Liver (tissue), 9 donors: ENCODE measurements around the gene ECSCR. TPM values are rescaled to one million over a fixed set of nuclear protein-coding genes. Genes with fewer than 3 reads are reported as not detected.
A peak's percentile ranks its signal among the peaks of the same experiment; 100 is the strongest.

Experiments used
- DNase-seq: peaks from one replicate; pipeline ENCODE4 v3.0.0-alpha.2; 2017; ENCODE audit warnings: low spot score
- H3K27ac ChIP-seq, 2 donors: one replicate each; pipeline ENCODE4 v1.7.0; 2013; ENCODE audit warnings: inconsistent platforms in 2 of 2, low read length in 2 of 2, control low read depth in 1 of 2, low read depth in 1 of 2, mild to moderate bottlenecking in 1 of 2
- H3K27me3 ChIP-seq, 4 donors: one replicate each; pipeline versions ENCODE4 v1.6.1 to v1.7.0; 2013; ENCODE audit warnings: low read length in 3 of 4, inconsistent platforms in 1 of 4, mild to moderate bottlenecking in 1 of 4, moderate library complexity in 1 of 4; ENCODE audit not compliant: control insufficient read depth in 4 of 4, insufficient read depth in 4 of 4
- H3K36me3 ChIP-seq, 4 donors: one replicate each; pipeline versions ENCODE4 v1.6.1 to v1.7.0; 2013; ENCODE audit warnings: low read length in 3 of 4, mild to moderate bottlenecking in 3 of 4, low read depth in 1 of 4, moderate library complexity in 1 of 4; ENCODE audit not compliant: control insufficient read depth in 4 of 4, insufficient read depth in 3 of 4
- H3K4me1 ChIP-seq, 4 donors: one replicate each; pipeline versions ENCODE4 v1.6.1 to v1.7.0; 2013; ENCODE audit warnings: low read length in 3 of 4, mild to moderate bottlenecking in 3 of 4, moderate library complexity in 1 of 4; ENCODE audit not compliant: control insufficient read depth in 4 of 4, insufficient read depth in 4 of 4
- H3K4me3 ChIP-seq, 3 donors: one replicate each; pipeline versions ENCODE4 v1.6.1 to v1.7.0; 2013; ENCODE audit warnings: low read length in 3 of 3, control low read depth in 1 of 3, low read depth in 1 of 3, mild to moderate bottlenecking in 1 of 3
- H3K9ac ChIP-seq, 2 donors: one replicate each; pipeline ENCODE4 v1.7.0; 2013; ENCODE audit warnings: low read length in 2 of 2, mild to moderate bottlenecking in 2 of 2, moderate library complexity in 2 of 2, control low read depth in 1 of 2, low read depth in 1 of 2
- H3K9me3 ChIP-seq, 4 donors: one replicate each; pipeline versions ENCODE4 v1.6.1 to v1.7.0; 2013; ENCODE audit warnings: low read length in 3 of 4; ENCODE audit not compliant: control insufficient read depth in 4 of 4
- CTCF ChIP-seq: fragments of 150-350 bp; IDR thresholded peaks from 2 replicates; pipeline ENCODE4 v1.5.1; 2017; ENCODE audit warnings: improper control_type of control experiment, low read depth, low read length; ENCODE audit not compliant: missing input control
- EGR1 ChIP-seq, 2 donors: IDR thresholded peaks; 2 replicates each; pipeline ENCODE4 v1.6.1; 2016 to 2018; ENCODE audit warnings: antibody characterized with exemption in 2 of 2, low read depth in 2 of 2
- FOXA1 ChIP-seq: IDR thresholded peaks from 2 replicates; pipeline ENCODE4 v1.6.1; 2016; ENCODE audit warnings: antibody characterized with exemption
- FOXA2 ChIP-seq: IDR thresholded peaks from 2 replicates; pipeline ENCODE4 v1.6.1; 2016; ENCODE audit warnings: antibody characterized with exemption
- GABPA ChIP-seq, 2 donors: IDR thresholded peaks in 1 of 2; conservative IDR thresholded peaks in 1 of 2; 2 replicates each; pipeline ENCODE4 v1.6.1; 2016; ENCODE audit warnings: antibody characterized with exemption in 2 of 2, mild to moderate bottlenecking in 1 of 2, moderate library complexity in 1 of 2
- HNF4A ChIP-seq, 2 donors: conservative IDR thresholded peaks; 2 replicates each; pipeline ENCODE4 v1.6.1; 2016; ENCODE audit warnings: antibody characterized with exemption in 2 of 2, mild to moderate bottlenecking in 2 of 2
- HNF4G ChIP-seq: IDR thresholded peaks from 2 replicates; pipeline ENCODE4 v1.6.1; 2016; ENCODE audit warnings: antibody characterized with exemption
- MAX ChIP-seq: IDR thresholded peaks from 2 replicates; pipeline ENCODE4 v1.6.1; 2016; ENCODE audit warnings: antibody characterized with exemption
- NR2F2 ChIP-seq: IDR thresholded peaks from 2 replicates; pipeline ENCODE4 v1.6.1; 2016; ENCODE audit warnings: antibody characterized with exemption
- RAD21 ChIP-seq, 2 donors: IDR thresholded peaks; 2 replicates each; pipeline ENCODE4 v1.6.1; 2016; ENCODE audit warnings: antibody characterized with exemption in 2 of 2, mild to moderate bottlenecking in 2 of 2
- RXRA ChIP-seq, 2 donors: IDR thresholded peaks; 2 replicates each; pipeline ENCODE4 v1.6.1; 2017 to 2018; ENCODE audit warnings: antibody characterized with exemption in 2 of 2, mild to moderate bottlenecking in 1 of 2
- SP1 ChIP-seq: IDR thresholded peaks from 2 replicates; pipeline ENCODE4 v1.6.1; 2018; ENCODE audit warnings: antibody characterized with exemption, mild to moderate bottlenecking
- TAF1 ChIP-seq: conservative IDR thresholded peaks from 2 replicates; pipeline ENCODE4 v1.6.1; 2016; ENCODE audit warnings: antibody characterized with exemption, mild to moderate bottlenecking
- YY1 ChIP-seq: IDR thresholded peaks from 2 replicates; pipeline ENCODE4 v1.6.1; 2016; ENCODE audit warnings: antibody characterized with exemption, mild to moderate bottlenecking
- WGBS: extraction: QIAGEN DNeasy Blood & Tissue Kit; methylation state at CpG from one replicate; pipeline ENCODE4 v1.1.7; 2013; 5-methylcytosine and 5-hydroxymethylcytosine counted together
- polyA plus RNA-seq, 2 donors: library from polyadenylated mRNA; stranded (reverse) in 1 of 2; unstranded in 1 of 2; fragments of 200-250 nt in 1 of 2; fragments of >200 nt in 1 of 2; fragmentation: Nextera tagmentation in 1 of 2; extraction: Ambion mirVana in 1 of 2; gene quantifications; one replicate each; pipeline versions ENCODE4 v1.2.1 to v1.2.3, GENCODE V29; 2013 to 2015
- total RNA-seq, 2 donors: library from RNA; depleted of rRNA; stranded (reverse); fragments of >200 nt; gene quantifications; one replicate each; pipeline ENCODE4 v1.2.3, GENCODE V29; 2014
- TF ChIP-seq, protein P1 (sequence below): IDR thresholded peaks from 2 replicates; pipeline ENCODE4 v1.6.1; 2016; ENCODE audit warnings: antibody characterized with exemption
- donor health status: healthy.
- donor health status: healthy.
- donor health status: healthy.
- donor health status: healthy.
- donor health status: healthy.

The ECSCR gene
- total and polyA plus RNA-seq, 4 donors: 3.2 to 4.9 (median 3.5) TPM

GRCh38 chr5:139492700-139493192, 30.2 kb upstream of the ECSCR start:
- 52% methylated on average over 6 of the region's 6 CpGs for WGBS
- DNase-seq: no peak
- Histone ChIP-seq H3K9me3 (no peaks in the 10 kb centered on the region), H3K27me3 (no peaks in the 10 kb centered on the region), H3K4me3 (no peak overlapping the region), H3K27ac (no peak overlapping the region), H3K36me3 (no peaks in the 10 kb centered on the region), H3K4me1 (no peaks in the 10 kb centered on the region), H3K9ac (no peak overlapping the region)
- TF ChIP-seq CTCF (no peak), GABPA (IDR thresholded peaks at IDR 0.05 in 1 of 2, conservative IDR thresholded peaks at IDR 0.05 in 1 of 2) (no peak), NR2F2 (peak; percentile 20)

DNA sequence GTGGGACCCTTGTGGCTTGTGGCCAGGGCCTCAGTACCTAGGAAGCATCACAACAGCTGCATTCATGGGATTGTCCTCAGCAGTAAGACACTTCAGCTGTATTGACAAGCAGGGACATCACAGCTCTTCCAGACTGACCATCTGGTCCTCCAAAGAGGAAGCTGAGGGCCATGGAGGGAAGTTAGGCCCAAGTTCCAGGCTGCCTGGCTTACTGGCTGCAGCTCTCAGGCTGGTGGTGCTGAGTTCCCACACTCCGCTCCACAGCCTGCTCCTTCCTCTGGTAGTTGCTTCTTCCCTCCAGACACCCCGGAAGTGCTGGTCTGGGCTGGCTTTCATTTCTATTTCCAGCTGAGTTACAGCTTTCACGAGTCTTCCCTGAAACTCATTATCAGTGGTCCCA, 25.7 kb upstream of the ECSCR start:
- no peak for TF ChIP-seq MAX
- no peak for TF ChIP-seq RAD21 (IDR thresholded peaks at IDR 0.05)
- TF ChIP-seq, protein P1, sequence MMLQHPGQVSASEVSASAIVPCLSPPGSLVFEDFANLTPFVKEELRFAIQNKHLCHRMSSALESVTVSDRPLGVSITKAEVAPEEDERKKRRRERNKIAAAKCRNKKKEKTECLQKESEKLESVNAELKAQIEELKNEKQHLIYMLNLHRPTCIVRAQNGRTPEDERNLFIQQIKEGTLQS: no peak
- TF ChIP-seq RXRA (IDR thresholded peaks at IDR 0.05): no peak
- no peak for TF ChIP-seq YY1
- no peak for TF ChIP-seq FOXA1
- no peak for TF ChIP-seq EGR1 (IDR thresholded peaks at IDR 0.05; ENCODE audit: low read depth in 2 of 2)
- no peak for TF ChIP-seq NR2F2
- no peak for TF ChIP-seq CTCF
- TF ChIP-seq SP1: no peak
- no peak for TF ChIP-seq GABPA (IDR thresholded peaks at IDR 0.05 in 1 of 2, conservative IDR thresholded peaks at IDR 0.05 in 1 of 2)
- TF ChIP-seq HNF4G: no peak
- no peak for TF ChIP-seq TAF1
- TF ChIP-seq FOXA2: no peak
- TF ChIP-seq HNF4A (conservative IDR thresholded peaks at IDR 0.05): no peak
- DNase-seq: no peak
- WGBS: 73% methylated on average over 3 of the region's 3 CpGs
- H3K4me3 ChIP-seq: no peak overlapping the region
- H3K36me3 ChIP-seq: no peaks in the 10 kb centered on the region
- no peaks in the 10 kb centered on the region for H3K4me1 ChIP-seq
- H3K27ac ChIP-seq: no peak overlapping the region
- H3K27me3 ChIP-seq: no peaks in the 10 kb centered on the region
- no peaks in the 10 kb centered on the region for H3K9me3 ChIP-seq
- H3K9ac ChIP-seq: no peak overlapping the region
